ENCODE results near the gene STK38. TPM values are rescaled to one million over a fixed set of nuclear protein-coding genes. Genes with fewer than 3 reads are reported as not detected.

The STK38 gene
- total and polyA plus RNA-seq, 9 of the 15 experiments (the other 6 are each of a cell fraction or from before 2014, with no cell fraction given), result 5.7 to 28.7 (median 19.5) TPM

- TF ChIP-seq MEIS2 (IDR thresholded peaks at IDR 0.05; ENCODE audit: partially characterized antibody) (peak; percentile 57), RBM25 (IDR thresholded peaks at IDR 0.05; ENCODE audit: low read depth, low read length, severe bottlenecking) (no peak), ZNF592 (IDR thresholded peaks at IDR 0.05) (no peak), ZBTB12 (CRISPR knock-in tag; IDR thresholded peaks at IDR 0.05) (no peak), POLR2AphosphoS5 (IDR thresholded peaks at IDR 0.05; ENCODE audit: control insufficient read depth, insufficient read depth, low read depth, low read length) (peak; percentile 92), MAZ (CRISPR knock-in tag; conservative IDR thresholded peaks at IDR 0.05 in 1 of 2, IDR thresholded peaks at IDR 0.05 in 1 of 2) (peak; percentile 19 to 45; a peak in 1 of 4 replicates), TSC22D4 (tag; IDR thresholded peaks at IDR 0.05) (no peak), RAD51 (IDR thresholded peaks at IDR 0.05; ENCODE audit: borderline replicate concordance, low read depth) (0 out of 2 replicates have a peak, but pooled peaks have one; percentile 10), ZBTB49 (CRISPR knock-in tag; IDR thresholded peaks at IDR 0.05; ENCODE audit: borderline replicate concordance) (no peak), PATZ1 (CRISPR knock-in tag; IDR thresholded peaks at IDR 0.05; ENCODE audit: borderline replicate concordance) (no peak), CTCFL (IDR thresholded peaks at IDR 0.05; ENCODE audit: borderline replicate concordance, insufficient read depth, low read depth, low read length, poor library complexity, severe bottlenecking) (no peak), ZNF778 (CRISPR knock-in tag; IDR thresholded peaks at IDR 0.05) (no peak), BMI1 (IDR thresholded peaks at IDR 0.05; ENCODE audit: low read length) (no peak), ZNF121 (CRISPR knock-in tag; conservative IDR thresholded peaks at IDR 0.05) (no peak), XRCC5 (IDR thresholded peaks at IDR 0.05; ENCODE audit: low read depth, low read length) (no peak)
Observed at GRCh38 chr6:36478051-36478526, 69.2 kb downstream of the STK38 start (continued).

All from K562 (cell line).